Measurements from ENCODE around the gene PPP2R5A. TPM values are rescaled to one million over a fixed set of nuclear protein-coding genes. Genes with fewer than 3 reads are reported as not detected.

PPP2R5A gene
- total and polyA plus RNA-seq, 2 of the 13 experiments (the other 11 are each of a cell fraction or from before 2014, with no cell fraction given), result 22.0 to 31.4 TPM

GRCh38 chr1:212328248-212328647 is 43.0 kb downstream of the PPP2R5A start:
- Histone ChIP-seq H3K9me3 (ENCODE audit: low read length) (no peaks in the 10 kb centered on the region), H3K36me3 (replicated peaks in 1 of 2; ENCODE audit: control insufficient read depth in 1 of 2, insufficient read depth in 2 of 2, low read length in 2 of 2) (peaks cover 0 to 16% of the 10 kb centered on the region in 2 experiments; a peak in 3 of 5 replicates), H3K79me2 (ENCODE audit: insufficient read depth, low read length) (peaks cover 8% of the 10 kb centered on the region), H3K27ac (ENCODE audit: extremely low read length, insufficient read depth, low read length) (no peak overlapping the region), H3K27me3 (ENCODE audit: control insufficient read depth in 1 of 2, insufficient read depth in 2 of 2, low read length in 2 of 2) (no peaks in the 10 kb centered on the region), H3K9ac (ENCODE audit: insufficient read depth, low read depth, low read length) (no peak overlapping the region), H3K4me3 (replicated peaks in 1 of 3; ENCODE audit: insufficient read depth in 1 of 3, low read depth in 2 of 3, low read length in 3 of 3) (no peak overlapping the region), H3K4me1 (ENCODE audit: insufficient read depth, low read length) (no peaks in the 10 kb centered on the region), H2AFZ (ENCODE audit: low read length) (no peak overlapping the region), H3K4me2 (ENCODE audit: low read depth, low read length) (no peak overlapping the region), H4K20me1 (ENCODE audit: insufficient read depth, low read length) (peaks cover 20% of the 10 kb centered on the region)
- ChIA-PET CTCF (ENCODE audit: low intra/inter-chr PET ratio, low total read pairs) (no interaction called here), POLR2A (no interaction called here)
- no peak for FAIRE-seq
- in situ Hi-C loops (cut with HindIII; ENCODE audit: extremely low pct_ligation_motif_present, low pct_unique_long_range_greater_than_20kb), result no loop called here
- intact Hi-C loops (cut with micrococcal nuclease; ENCODE audit: unreplicated experiment), result no loop called here
- BruUV-seq (replicated peaks), result no TSS peak
- no peak for DNase-seq (ENCODE audit: low spot score)
- no peak for ATAC-seq
- 95% methylated on average over 4 of the region's 4 CpGs for WGBS (ENCODE audit: low lambda C conversion rate)
- TF ChIP-seq ZNF839 (CRISPR knock-in tag; IDR thresholded peaks at IDR 0.05; ENCODE audit: borderline replicate concordance) (no peak), TGIF2 (CRISPR knock-in tag; IDR thresholded peaks at IDR 0.05) (no peak), WIZ (CRISPR knock-in tag; IDR thresholded peaks at IDR 0.05) (no peak), SUZ12 (IDR thresholded peaks at IDR 0.05; ENCODE audit: low read depth, low read length) (no peak), AFF4 (CRISPR knock-in tag; IDR thresholded peaks at IDR 0.05) (no peak), ZMAT3 (CRISPR knock-in tag; conservative IDR thresholded peaks at IDR 0.05) (no peak), NONO (IDR thresholded peaks at IDR 0.05) (no peak), NONO (CRISPR knock-in tag; conservative IDR thresholded peaks at IDR 0.05) (no peak), BATF2 (CRISPR knock-in tag; IDR thresholded peaks at IDR 0.05) (no peak), ZNF451 (CRISPR knock-in tag; IDR thresholded peaks at IDR 0.05) (no peak), FUBP1 (CRISPR knock-in tag; IDR thresholded peaks at IDR 0.05; ENCODE audit: borderline replicate concordance) (no peak), ZBTB37 (CRISPR knock-in tag; IDR thresholded peaks at IDR 0.05) (no peak)

All from HepG2 (cell line).